Measurements from ENCODE around the gene PCDH8.
A peak's percentile ranks its signal among the peaks of the same experiment; 100 is the strongest.
"Not testable (repeated sequence)": the region's sequence is repeated elsewhere in the genome, so short reads cannot be mapped to it uniquely, and the experiment has no call there.

The PCDH8 gene

GRCh38 chr13:52817886-52818285, 30.6 kb downstream of the PCDH8 start:
- not testable (repeated sequence) for DNase-seq (ENCODE audit: low spot score)

- no peak for DNase-seq (ENCODE audit: low spot score)
These were observed 33.1 kb downstream of the PCDH8 start for GRCh38 chr13:52815330-52815729.

- DNase-seq (ENCODE audit: low spot score), result no peak
These were observed 35.5 kb downstream of the PCDH8 start for GRCh38 chr13:52812941-52813340.

DNA sequence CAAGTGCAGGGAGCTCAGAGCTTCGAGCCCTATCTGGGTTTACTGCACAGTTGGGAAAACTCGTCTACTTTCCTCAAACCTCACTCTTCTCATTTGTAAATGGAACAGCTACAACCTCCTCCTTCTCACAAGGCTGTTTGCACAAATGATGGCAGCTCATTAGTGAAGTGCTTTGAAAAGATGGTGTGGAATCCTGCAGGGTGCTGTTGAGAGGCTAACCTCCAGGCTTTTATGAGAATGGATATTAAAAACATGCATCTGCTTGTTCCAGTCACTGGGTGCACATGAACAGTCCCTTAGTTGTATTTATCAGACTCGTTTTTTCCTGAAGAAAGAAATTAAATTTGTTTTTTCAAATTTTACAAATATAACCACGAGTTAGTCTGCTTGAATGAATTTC, 36.6 kb downstream of the PCDH8 start:
- no peak for DNase-seq (ENCODE audit: low spot score)

DNA sequence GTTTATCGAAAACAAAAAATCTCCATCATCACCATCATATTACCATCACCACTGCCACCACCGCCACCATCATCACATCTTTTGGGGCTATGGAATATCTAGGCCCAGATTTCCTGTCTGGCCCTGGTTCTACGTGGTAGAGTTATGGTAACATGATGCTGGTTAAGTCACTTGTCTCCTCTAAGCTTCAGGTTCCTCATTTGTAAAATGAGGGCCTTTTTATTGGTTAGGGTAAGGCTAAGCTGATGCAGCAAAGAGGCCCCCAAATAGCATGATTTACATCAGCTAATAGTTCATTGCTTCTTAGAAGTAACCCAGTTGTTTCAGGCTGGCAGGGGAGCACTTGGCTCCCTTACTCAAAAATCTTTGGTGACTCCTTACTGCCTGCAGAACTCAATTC, 37.9 kb downstream of the PCDH8 start:
- no peak for DNase-seq (ENCODE audit: low spot score)

DNA sequence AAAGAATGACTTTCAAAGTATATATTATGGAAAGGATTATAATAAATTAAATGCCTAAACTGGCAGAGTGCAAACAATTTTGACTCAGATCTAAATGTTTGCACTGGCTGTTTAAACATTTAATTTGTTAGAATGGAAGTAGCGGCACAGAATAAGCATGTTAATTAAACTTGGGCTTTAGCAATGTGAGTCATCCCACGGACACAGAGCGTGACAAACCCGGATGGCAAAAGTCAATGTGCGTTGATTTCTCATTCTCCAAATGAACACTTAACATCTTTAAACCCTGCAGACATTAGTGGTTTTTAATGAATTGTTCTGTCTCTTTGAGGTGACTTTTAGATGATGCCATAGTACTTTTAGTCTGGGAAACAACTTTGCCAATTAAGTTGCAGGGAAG, 38.4 kb downstream of the PCDH8 start:
- no peak for DNase-seq (ENCODE audit: low spot score)

DNA sequence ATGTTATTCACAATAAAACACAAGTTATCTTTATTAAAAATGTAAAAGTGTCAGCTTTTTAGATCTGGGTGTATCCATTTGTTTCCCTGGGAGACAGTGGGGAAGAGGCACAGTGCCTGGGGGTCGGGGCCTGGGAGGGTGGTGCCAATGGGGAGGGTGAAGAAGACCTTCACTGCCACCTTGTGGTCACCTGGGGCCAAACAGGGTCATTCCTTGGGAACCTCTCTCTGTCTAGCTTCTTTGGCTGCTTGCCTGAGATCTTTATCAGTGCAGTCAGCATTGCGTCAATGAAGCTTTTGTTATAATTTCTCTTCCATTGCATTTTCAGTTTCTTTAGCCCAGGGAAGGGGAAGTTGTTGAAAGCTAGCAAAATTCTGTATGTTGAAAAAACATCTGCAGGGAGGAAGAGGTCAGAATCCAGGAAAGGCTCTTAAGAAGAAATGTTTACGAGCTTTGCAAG, 39.1 kb downstream of the PCDH8 start:
- DNase-seq (ENCODE audit: low spot score), result peak; percentile 58

DNA sequence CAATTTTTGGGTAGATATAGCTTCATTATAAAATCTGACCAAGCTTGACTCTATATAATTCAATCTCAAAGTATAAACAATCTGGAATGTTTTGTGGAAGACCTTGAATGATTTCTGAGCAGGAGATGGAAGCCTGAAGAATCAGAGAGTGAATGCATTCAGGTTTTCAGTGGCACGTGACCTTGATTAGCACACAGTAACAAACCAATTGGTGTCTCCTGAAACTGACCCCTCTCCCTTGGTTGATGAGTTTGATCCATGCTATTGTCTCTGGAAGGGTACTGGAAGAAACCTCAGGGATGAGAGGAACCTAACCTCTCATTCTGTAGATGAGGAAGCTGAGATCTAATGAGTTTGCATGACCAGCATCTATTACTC, 39.6 kb downstream of the PCDH8 start:
- no peak for DNase-seq (ENCODE audit: low spot score)

- no peak for DNase-seq (ENCODE audit: low spot score)
These were observed 42.4 kb downstream of the PCDH8 start for GRCh38 chr13:52806029-52806428.

- no peak for DNase-seq (ENCODE audit: low spot score)
These were observed 44.2 kb downstream of the PCDH8 start for GRCh38 chr13:52804202-52804641.

DNA sequence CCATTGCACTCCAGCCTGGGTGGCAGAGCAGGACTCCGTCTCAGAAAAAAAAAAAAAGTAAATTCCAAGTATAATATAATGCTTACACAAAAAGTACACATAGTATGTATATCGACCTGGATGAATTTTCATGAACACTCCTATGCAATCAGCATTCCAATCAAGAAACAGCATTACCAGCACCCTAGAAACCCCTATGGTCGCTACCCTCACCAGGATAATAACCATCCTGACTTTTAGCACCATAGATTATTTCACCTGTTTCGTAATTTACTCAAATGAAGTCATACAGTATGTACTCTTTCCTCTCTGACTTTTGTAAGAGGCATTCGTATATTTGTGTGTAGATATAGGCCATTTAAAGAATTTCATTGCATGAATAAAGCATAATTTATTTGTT, 47.6 kb downstream of the PCDH8 start:
- DNase-seq (ENCODE audit: low spot score), result no peak

- no peak for DNase-seq (ENCODE audit: low spot score)
These were observed 49.5 kb downstream of the PCDH8 start for GRCh38 chr13:52798770-52799430.

GRCh38 chr13:52797176-52797575, 51.3 kb downstream of the PCDH8 start:
- no peak for DNase-seq (ENCODE audit: low spot score)

DNA sequence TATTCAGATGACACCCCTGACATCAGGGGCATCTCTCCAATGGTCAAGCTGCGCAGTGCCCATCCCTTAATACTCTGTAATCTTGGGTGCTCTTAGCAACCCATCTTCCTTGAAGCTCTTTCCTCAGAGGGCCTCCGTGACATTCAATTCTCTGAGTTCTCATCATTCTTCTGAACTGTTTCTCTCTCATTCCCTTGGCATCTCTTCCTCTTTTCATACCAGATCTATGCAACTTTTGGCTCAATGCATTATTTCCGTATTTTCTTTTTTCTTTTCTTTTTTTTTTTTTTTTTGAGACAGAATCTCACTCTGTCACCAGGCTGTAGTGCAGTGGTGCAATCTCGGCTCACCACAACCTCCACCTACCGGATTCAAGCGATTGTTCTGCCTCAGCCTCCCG, 53.9 kb downstream of the PCDH8 start:
- DNase-seq (ENCODE audit: low spot score), result no peak

DNA sequence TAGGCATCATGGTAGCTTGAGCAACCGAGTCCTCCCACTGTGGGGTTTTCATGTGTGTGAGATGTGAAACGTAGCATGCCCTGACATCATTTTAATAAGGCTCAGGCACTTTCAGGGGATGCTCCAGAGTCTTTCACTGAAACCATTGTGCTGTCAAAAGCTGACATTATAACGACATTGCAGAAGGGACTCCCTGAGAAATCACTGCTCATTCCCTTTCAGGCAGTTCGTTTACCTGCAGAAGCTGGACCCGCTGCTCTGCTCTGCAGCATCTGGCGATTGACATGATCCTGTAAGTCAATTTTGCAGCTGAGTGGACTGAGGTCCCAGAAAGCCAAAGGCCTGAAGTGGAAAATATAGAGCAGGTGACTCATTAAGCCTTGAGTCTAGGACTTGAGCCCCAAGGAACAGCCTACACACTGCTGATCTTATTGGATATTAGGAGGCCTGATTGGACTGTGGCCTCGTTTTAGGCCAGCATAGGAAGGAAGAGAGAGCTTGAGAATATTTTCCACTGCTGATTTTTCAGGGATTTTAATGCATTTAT, 54.9 kb downstream of the PCDH8 start:
- DNase-seq (ENCODE audit: low spot score), result no peak
